Activated CD8-positive, alpha-beta memory T cell treated with anti-CD3 and anti-CD28 coated beads for 24 hours (primary cell): ENCODE data around the gene TTLL11.

Source experiments
- DNase-seq: peaks from one replicate; pipeline ENCODE4 v3.0.0-alpha.2; 2020

Gene TTLL11

GRCh38 chr9:121823451-121824169 is 269.5 kb downstream of the TTLL11 start:
- DNase-seq = no peak

GRCh38 chr9:121822093-121823085 is 270.7 kb downstream of the TTLL11 start:
- DNase-seq = peak; percentile 53

- peak; percentile 38 for DNase-seq
Observed at GRCh38 chr9:121821326-121821725, 271.8 kb downstream of the TTLL11 start.

GRCh38 chr9:121820286-121821005 is 272.7 kb downstream of the TTLL11 start:
- peak; percentile 47 for DNase-seq

GRCh38 chr9:121819428-121820231 is 273.5 kb downstream of the TTLL11 start:
- no peak for DNase-seq

GRCh38 chr9:121818841-121819427 is 274.2 kb downstream of the TTLL11 start:
- no peak for DNase-seq

- DNase-seq = no peak
Observed at GRCh38 chr9:121818016-121818661, 275.0 kb downstream of the TTLL11 start.

- no peak for DNase-seq
Observed at GRCh38 chr9:121817476-121817875, 275.6 kb downstream of the TTLL11 start.

GRCh38 chr9:121816845-121817450 is 276.2 kb downstream of the TTLL11 start:
- DNase-seq = no peak

- no peak for DNase-seq
Observed at GRCh38 chr9:121816449-121816817, 276.7 kb downstream of the TTLL11 start.

GRCh38 chr9:121815546-121816448 is 277.3 kb downstream of the TTLL11 start:
- no peak for DNase-seq

- DNase-seq = no peak
Observed at GRCh38 chr9:121815084-121815483, 278.0 kb downstream of the TTLL11 start.

- DNase-seq = no peak
Observed at GRCh38 chr9:121814594-121814993, 278.5 kb downstream of the TTLL11 start.

GRCh38 chr9:121813519-121814210 is 279.4 kb downstream of the TTLL11 start:
- no peak for DNase-seq

- no peak for DNase-seq
Observed at GRCh38 chr9:121812159-121812735, 280.9 kb downstream of the TTLL11 start.

- no peak for DNase-seq
Observed at GRCh38 chr9:121811751-121812150, 281.4 kb downstream of the TTLL11 start.

- DNase-seq = no peak
Observed at GRCh38 chr9:121811140-121811539, 282.0 kb downstream of the TTLL11 start.

GRCh38 chr9:121810489-121810888 is 282.6 kb downstream of the TTLL11 start:
- DNase-seq = no peak
